ENCODE data around the gene CCDC24. TPM values are rescaled to one million over a fixed set of nuclear protein-coding genes. Genes with fewer than 3 reads are reported as not detected.

The CCDC24 gene
- total and polyA plus RNA-seq, 2 of the 4 experiments (the other 2 are of a cell fraction), result 1.4 to 4.6 TPM

- no peak for TF ChIP-seq USF2 (IDR thresholded peaks at IDR 0.05; ENCODE audit: low read depth, low read length)
- H3K9ac ChIP-seq (ENCODE audit: low read depth, low read length), result no peak overlapping the region
- BruUV-seq (replicated peaks), result no TSS peak
- no peak overlapping the region for H3K18ac ChIP-seq (ENCODE audit: low read depth, low read length)
- H3K56ac ChIP-seq (ENCODE audit: extremely low read depth, insufficient read depth, low read length), result no peak overlapping the region
- no peaks in the 10 kb centered on the region; the same call in 1 of the 2 replicates for H3K4me1 ChIP-seq (ENCODE audit: control insufficient read depth, insufficient read depth, low read length)
- H2AK5ac ChIP-seq (ENCODE audit: low read depth, low read length), result no peak overlapping the region
- no peak overlapping the region for H4K91ac ChIP-seq (ENCODE audit: insufficient read depth, low read depth, low read length)
- no peak overlapping the region for H2BK5ac ChIP-seq (ENCODE audit: low read depth, low read length, poor library complexity, severe bottlenecking)
- H3K27ac ChIP-seq (ENCODE audit: insufficient read depth, low read length), result no peak overlapping the region
- no peak overlapping the region for H2BK15ac ChIP-seq (ENCODE audit: low read depth, low read length)
- no peak overlapping the region for H2BK20ac ChIP-seq (ENCODE audit: low read depth, low read length)
- H2AK9ac ChIP-seq (replicated peaks; ENCODE audit: low read depth, low read length, poor library complexity), result peak overlapping the region; percentile 57
- no peaks in the 10 kb centered on the region for H3K27me3 ChIP-seq (ENCODE audit: control insufficient read depth, insufficient read depth, low read length)
- WGBS, 2 experiments (ENCODE audit: extremely low coverage in 2 of 2, insufficient read length in 1 of 2), result 86% methylated on average over 3 of the region's 8 CpGs; no CpG with 5 or more reads in 1 of the 2 experiments
- no peak overlapping the region for H3K4ac ChIP-seq (ENCODE audit: low read depth, low read length)
- H3K23ac ChIP-seq (ENCODE audit: low read depth, low read length), result no peak overlapping the region
- H3K9me1 ChIP-seq (ENCODE audit: insufficient read depth, low read length), result no peaks in the 10 kb centered on the region
- ATAC-seq (ENCODE audit: low read depth) (no peak), DNase-seq (no peak)
- peaks cover 24% of the 10 kb centered on the region; the same call in 1 of the 2 replicates for H3K36me3 ChIP-seq (ENCODE audit: control insufficient read depth, insufficient read depth, low read length)
- no peak overlapping the region for H4K5ac ChIP-seq (ENCODE audit: low read depth, low read length)
- H3K4me2 ChIP-seq (ENCODE audit: low read depth, low read length), result no peak overlapping the region
- intact Hi-C loops (cut with micrococcal nuclease) (loop anchor here (10.0 kb wide), 1 partner anchor 313 kb away; no protein-coding TSS in a partner anchor), dilution Hi-C loops (cut with HindIII; ENCODE audit: low sequenced_read_pairs, unreplicated experiment) (no loop called here), in situ Hi-C loops (cut with MboI; ENCODE audit: low sequenced_read_pairs) (no loop called here)
- ChIA-PET POLR2A (ENCODE audit: unreplicated experiment) (no interaction called here), CTCF (no interaction called here)
- no peak overlapping the region for H2AFZ ChIP-seq (replicated peaks; ENCODE audit: low read length, poor library complexity)
- H3K79me1 ChIP-seq (ENCODE audit: low read depth in 1 of 2, low read length in 2 of 2), result no peaks in the 10 kb centered on the region
- H3K9me3 ChIP-seq (ENCODE audit: control insufficient read depth, insufficient read depth, low read length), result no peaks in the 10 kb centered on the region
- H4K20me1 ChIP-seq (ENCODE audit: insufficient read depth, low read length), result no peaks in the 10 kb centered on the region
- H3K14ac ChIP-seq (replicated peaks; ENCODE audit: low read depth, low read length), result no peak overlapping the region
- H3K4me3 ChIP-seq (ENCODE audit: insufficient read depth, low read depth, low read length), result no peak overlapping the region
- H4K8ac ChIP-seq (ENCODE audit: low read depth in 2 of 2, low read length in 2 of 2), result no peak overlapping the region
- H2BK120ac ChIP-seq (ENCODE audit: low read depth, low read length), result no peak overlapping the region
Measured at GRCh38 chr1:44002165-44002564, 10.8 kb downstream of the CCDC24 start.
